ENCODE results near the gene PPP1R37. TPM values are rescaled to one million over a fixed set of nuclear protein-coding genes. Genes with fewer than 3 reads are reported as not detected.
A peak's percentile ranks its signal among the peaks of the same experiment; 100 is the strongest.

The PPP1R37 gene
- total RNA-seq, 1 donor from 2014 or later: 38.6 TPM

DNA sequence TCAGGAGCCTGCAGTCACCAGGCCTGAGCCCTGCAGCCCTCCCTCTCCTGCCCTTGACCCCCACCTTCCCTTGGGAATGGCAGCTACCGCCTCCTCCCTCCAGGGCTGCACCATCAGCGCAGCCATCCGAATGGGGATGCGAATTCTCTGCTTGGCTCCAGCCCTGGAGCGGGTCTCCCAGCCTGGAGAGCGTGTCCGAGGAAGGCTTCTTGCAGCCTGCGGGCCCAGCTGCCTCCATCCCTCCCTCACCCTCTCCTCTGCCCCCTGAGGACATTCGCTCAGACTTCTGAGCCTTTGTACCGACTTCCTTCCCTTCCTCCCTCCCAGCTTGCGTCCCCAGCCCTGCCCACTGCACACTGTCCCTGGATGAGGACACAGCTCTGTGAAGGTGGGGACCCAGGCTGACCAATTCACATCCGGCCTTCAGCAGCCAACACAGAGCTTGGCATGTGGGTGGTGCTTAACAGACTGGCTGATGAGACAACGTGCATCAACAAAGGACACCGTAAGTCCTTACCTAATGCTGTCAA is 73.8 kb downstream of the PPP1R37 start:
- peaks cover 12% of the 10 kb centered on the region for H3K4me1 Mint-ChIP-seq
- peaks cover 3% of the 10 kb centered on the region for H3K27me3 Mint-ChIP-seq (ENCODE audit: low read depth)
- H3K27ac Mint-ChIP-seq (ENCODE audit: unreplicated experiment): no peak overlapping the region
- DNase-seq (ENCODE audit: low read depth, low spot score): no peak
- peak overlapping the region; percentile 1 for H3K4me3 Mint-ChIP-seq
- TF ChIP-seq CTCF (conservative IDR thresholded peaks at IDR 0.05): no peak
- H3K36me3 Mint-ChIP-seq (ENCODE audit: low read depth): no peaks in the 10 kb centered on the region
- no peaks in the 10 kb centered on the region for H3K9me3 Mint-ChIP-seq

GRCh38 chr19:45168767-45169351 is 75.9 kb downstream of the PPP1R37 start:
- DNase-seq (ENCODE audit: low read depth, low spot score): no peak
- no peak for TF ChIP-seq CTCF (conservative IDR thresholded peaks at IDR 0.05)
- Mint-ChIP-seq H3K9me3 (no peaks in the 10 kb centered on the region), H3K36me3 (ENCODE audit: low read depth) (no peaks in the 10 kb centered on the region), H3K4me3 (no peak overlapping the region), H3K27me3 (ENCODE audit: low read depth) (no peaks in the 10 kb centered on the region), H3K4me1 (peaks cover 12% of the 10 kb centered on the region), H3K27ac (ENCODE audit: unreplicated experiment) (no peak overlapping the region)

GRCh38 chr19:45169602-45170001 is 76.6 kb downstream of the PPP1R37 start:
- no peak overlapping the region for H3K4me3 Mint-ChIP-seq
- no peak for DNase-seq (ENCODE audit: low read depth, low spot score)
- H3K27ac Mint-ChIP-seq (ENCODE audit: unreplicated experiment): no peak overlapping the region
- peaks cover 12% of the 10 kb centered on the region for H3K4me1 Mint-ChIP-seq
- no peaks in the 10 kb centered on the region for H3K27me3 Mint-ChIP-seq (ENCODE audit: low read depth)
- no peaks in the 10 kb centered on the region for H3K36me3 Mint-ChIP-seq (ENCODE audit: low read depth)
- TF ChIP-seq CTCF (conservative IDR thresholded peaks at IDR 0.05): no peak
- H3K9me3 Mint-ChIP-seq: no peaks in the 10 kb centered on the region

DNA sequence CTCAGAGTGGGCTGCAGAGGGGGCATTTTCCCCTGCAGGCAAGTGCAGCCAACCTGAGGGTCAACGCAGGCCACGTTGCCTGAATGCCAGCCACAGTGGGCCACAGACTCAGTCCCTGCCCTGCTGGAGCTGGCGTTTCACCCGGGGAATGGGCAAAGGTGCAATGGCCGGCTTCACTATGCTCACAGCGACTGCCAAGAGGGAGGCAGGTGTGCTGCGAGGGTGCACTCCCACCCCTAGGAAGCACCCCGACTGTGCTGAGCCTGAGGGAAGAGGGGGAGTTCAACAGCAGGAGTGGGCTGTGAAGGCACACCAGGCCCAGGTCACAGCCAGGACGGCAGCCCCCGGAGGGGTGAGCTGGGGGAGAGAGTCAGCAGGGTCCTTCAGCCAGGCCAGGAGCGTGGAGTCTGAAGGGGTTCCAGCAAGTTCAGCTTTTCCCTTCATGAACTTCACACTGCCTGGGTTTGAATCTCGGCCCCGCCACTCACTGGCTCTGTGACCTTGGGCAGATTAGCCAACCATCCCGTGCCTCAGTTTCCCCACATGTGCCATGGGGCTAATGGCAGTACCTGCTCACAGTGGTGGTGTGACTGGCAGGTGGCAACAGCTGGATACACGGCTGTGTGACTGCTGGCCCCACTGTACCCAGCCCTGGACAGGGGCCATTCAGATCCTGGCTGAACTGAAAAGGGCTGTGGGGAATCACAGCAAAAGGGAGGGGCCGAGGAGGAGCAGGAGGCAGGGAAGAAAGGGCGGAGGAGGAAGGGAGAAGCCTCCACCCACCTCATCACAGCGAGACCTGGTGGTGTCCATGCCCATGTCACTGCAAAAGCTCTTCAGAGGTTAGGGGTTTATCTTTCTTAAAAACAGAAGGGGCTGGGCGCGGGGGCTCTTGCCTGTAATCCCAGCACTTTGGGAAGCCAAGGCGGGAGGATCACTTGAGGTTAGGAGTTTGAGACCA is 77.4 kb downstream of the PPP1R37 start:
- H3K36me3 Mint-ChIP-seq (ENCODE audit: low read depth): no peaks in the 10 kb centered on the region
- TF ChIP-seq CTCF (conservative IDR thresholded peaks at IDR 0.05): no peak
- no peak overlapping the region for H3K4me3 Mint-ChIP-seq
- no peaks in the 10 kb centered on the region for H3K9me3 Mint-ChIP-seq
- no peaks in the 10 kb centered on the region for H3K27me3 Mint-ChIP-seq (ENCODE audit: low read depth)
- H3K4me1 Mint-ChIP-seq: peaks cover 14% of the 10 kb centered on the region
- H3K27ac Mint-ChIP-seq (ENCODE audit: unreplicated experiment): no peak overlapping the region
- DNase-seq (ENCODE audit: low read depth, low spot score): no peak

GRCh38 chr19:45171211-45171623 is 78.2 kb downstream of the PPP1R37 start:
- H3K27ac Mint-ChIP-seq (ENCODE audit: unreplicated experiment): no peak overlapping the region
- no peaks in the 10 kb centered on the region for H3K27me3 Mint-ChIP-seq (ENCODE audit: low read depth)
- no peaks in the 10 kb centered on the region for H3K9me3 Mint-ChIP-seq
- H3K4me3 Mint-ChIP-seq: no peak overlapping the region
- peaks cover 15% of the 10 kb centered on the region for H3K4me1 Mint-ChIP-seq
- no peak for TF ChIP-seq CTCF (conservative IDR thresholded peaks at IDR 0.05)
- H3K36me3 Mint-ChIP-seq (ENCODE audit: low read depth): no peaks in the 10 kb centered on the region
- DNase-seq (ENCODE audit: low read depth, low spot score): no peak

Data from neural crest cell (in vitro differentiated cells).